ENCODE results near the gene ZSCAN22. TPM values are rescaled to one million over a fixed set of nuclear protein-coding genes. Genes with fewer than 3 reads are reported as not detected.

The ZSCAN22 gene
- total and polyA plus RNA-seq, 2 of the 4 experiments (the other 2 are of a cell fraction) = 2.2 to 2.5 TPM

- H3K79me1 ChIP-seq (ENCODE audit: low read depth in 1 of 2, low read length in 2 of 2) = peaks cover 14 to 27% of the 10 kb centered on the region in 2 experiments; a peak in 3 of 4 replicates
- 71% methylated on average over 3 of the region's 7 CpGs; no CpG with 5 or more reads in 1 of the 2 experiments for WGBS, 2 experiments (ENCODE audit: extremely low coverage in 2 of 2, insufficient read length in 1 of 2)
- H3K18ac ChIP-seq (ENCODE audit: low read depth, low read length) = no peak overlapping the region
- no peak overlapping the region for H2AK5ac ChIP-seq (ENCODE audit: low read depth, low read length)
- ChIA-PET POLR2A (ENCODE audit: unreplicated experiment) (no interaction called here), CTCF (no interaction called here)
- H3K56ac ChIP-seq (ENCODE audit: extremely low read depth, insufficient read depth, low read length) = no peak overlapping the region
- H2BK20ac ChIP-seq (ENCODE audit: low read depth, low read length) = no peak overlapping the region
- H3K4me2 ChIP-seq (ENCODE audit: low read depth, low read length) = no peak overlapping the region
- no peaks in the 10 kb centered on the region for H3K9me3 ChIP-seq (ENCODE audit: control insufficient read depth, insufficient read depth, low read length)
- ATAC-seq (ENCODE audit: low read depth) = peak; percentile 89
- no peak overlapping the region for H3K23ac ChIP-seq (ENCODE audit: low read depth, low read length)
- no peak overlapping the region for H4K5ac ChIP-seq (ENCODE audit: low read depth, low read length)
- BruUV-seq (replicated peaks) = no TSS peak
- no peak overlapping the region for H4K91ac ChIP-seq (ENCODE audit: insufficient read depth, low read depth, low read length)
- no peak overlapping the region for H3K4ac ChIP-seq (ENCODE audit: low read depth, low read length)
- no peak overlapping the region for H3K14ac ChIP-seq (replicated peaks; ENCODE audit: low read depth, low read length)
- H2AK9ac ChIP-seq (replicated peaks; ENCODE audit: low read depth, low read length, poor library complexity) = no peak overlapping the region
- no peak overlapping the region for H3K9ac ChIP-seq (ENCODE audit: low read depth, low read length)
- H3K27ac ChIP-seq (ENCODE audit: insufficient read depth, low read length) = no peak overlapping the region
- no peaks in the 10 kb centered on the region for H3K27me3 ChIP-seq (ENCODE audit: control insufficient read depth, insufficient read depth, low read length)
- H2BK120ac ChIP-seq (ENCODE audit: low read depth, low read length) = no peak overlapping the region
- H4K8ac ChIP-seq (ENCODE audit: low read depth in 2 of 2, low read length in 2 of 2) = no peak overlapping the region
- H3K4me3 ChIP-seq (ENCODE audit: insufficient read depth, low read depth, low read length) = no peak overlapping the region
- peak; percentile 59 for DNase-seq
- H3K4me1 ChIP-seq (ENCODE audit: control insufficient read depth, insufficient read depth, low read length) = no peaks in the 10 kb centered on the region
- peak; percentile 56; the same call in 1 of the 2 replicates for TF ChIP-seq MXI1 (IDR thresholded peaks at IDR 0.05; ENCODE audit: borderline replicate concordance, low read depth, low read length)
- TF ChIP-seq RCOR1 (IDR thresholded peaks at IDR 0.05; ENCODE audit: insufficient replicate concordance, low read length) = peak; percentile 65
- TF ChIP-seq RAD21 (IDR thresholded peaks at IDR 0.05; ENCODE audit: low read length) = no peak
- H3K9me1 ChIP-seq (ENCODE audit: insufficient read depth, low read length) = 0 out of 2 replicates have a peak, but pooled peaks cover 10% of the 10 kb centered on the region
- peaks cover 28% of the 10 kb centered on the region for H4K20me1 ChIP-seq (ENCODE audit: insufficient read depth, low read length)
- no peak overlapping the region for H2BK15ac ChIP-seq (ENCODE audit: low read depth, low read length)
- in situ Hi-C loops (cut with MboI; ENCODE audit: low sequenced_read_pairs) = no loop called here
- intact Hi-C loops (cut with micrococcal nuclease) = no loop called here
- no peak overlapping the region for H2AFZ ChIP-seq (replicated peaks; ENCODE audit: low read length, poor library complexity)
- H2BK5ac ChIP-seq (ENCODE audit: low read depth, low read length, poor library complexity, severe bottlenecking) = no peak overlapping the region
- dilution Hi-C loops (cut with HindIII; ENCODE audit: low sequenced_read_pairs, unreplicated experiment) = no loop called here
- peaks cover 33% of the 10 kb centered on the region for H3K36me3 ChIP-seq (ENCODE audit: control insufficient read depth, insufficient read depth, low read length)
These were observed 9.2 kb upstream of the ZSCAN22 start for GRCh38 chr19:58317476-58318072.
